Measurements from ENCODE around the gene ITSN2. TPM values are rescaled to one million over a fixed set of nuclear protein-coding genes. Genes with fewer than 3 reads are reported as not detected.

Gene ITSN2
- total RNA-seq, 1 donor from 2014 or later = 6.4 TPM

DNA sequence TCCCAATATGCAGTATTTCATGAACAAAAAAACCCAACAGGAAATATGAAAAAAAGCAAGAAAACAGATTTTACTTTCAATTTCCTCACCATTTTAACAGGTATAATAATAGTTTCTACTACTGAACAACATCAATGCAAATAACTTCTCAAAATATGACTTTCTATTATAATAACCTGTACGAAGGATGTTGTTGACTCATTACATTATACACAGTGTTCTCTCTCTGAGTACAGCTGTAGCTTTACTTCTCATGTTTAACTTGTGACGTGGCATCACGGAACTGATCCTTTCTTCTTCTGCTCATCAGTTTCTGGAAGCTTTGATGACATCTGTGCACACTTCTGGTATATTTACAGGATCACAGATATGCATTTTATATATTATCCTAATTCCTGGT lies 145.5 kb downstream of the ITSN2 start:
- H3K4me3 Mint-ChIP-seq (ENCODE audit: unreplicated experiment) = no peak overlapping the region
- H3K27me3 Mint-ChIP-seq (ENCODE audit: unreplicated experiment) = peaks cover 3% of the 10 kb centered on the region
- no peak overlapping the region for H3K27ac Mint-ChIP-seq (ENCODE audit: unreplicated experiment)
- H3K9me3 Mint-ChIP-seq (ENCODE audit: unreplicated experiment) = no peaks in the 10 kb centered on the region
- DNase-seq = no peak
- TF ChIP-seq, protein P1, sequence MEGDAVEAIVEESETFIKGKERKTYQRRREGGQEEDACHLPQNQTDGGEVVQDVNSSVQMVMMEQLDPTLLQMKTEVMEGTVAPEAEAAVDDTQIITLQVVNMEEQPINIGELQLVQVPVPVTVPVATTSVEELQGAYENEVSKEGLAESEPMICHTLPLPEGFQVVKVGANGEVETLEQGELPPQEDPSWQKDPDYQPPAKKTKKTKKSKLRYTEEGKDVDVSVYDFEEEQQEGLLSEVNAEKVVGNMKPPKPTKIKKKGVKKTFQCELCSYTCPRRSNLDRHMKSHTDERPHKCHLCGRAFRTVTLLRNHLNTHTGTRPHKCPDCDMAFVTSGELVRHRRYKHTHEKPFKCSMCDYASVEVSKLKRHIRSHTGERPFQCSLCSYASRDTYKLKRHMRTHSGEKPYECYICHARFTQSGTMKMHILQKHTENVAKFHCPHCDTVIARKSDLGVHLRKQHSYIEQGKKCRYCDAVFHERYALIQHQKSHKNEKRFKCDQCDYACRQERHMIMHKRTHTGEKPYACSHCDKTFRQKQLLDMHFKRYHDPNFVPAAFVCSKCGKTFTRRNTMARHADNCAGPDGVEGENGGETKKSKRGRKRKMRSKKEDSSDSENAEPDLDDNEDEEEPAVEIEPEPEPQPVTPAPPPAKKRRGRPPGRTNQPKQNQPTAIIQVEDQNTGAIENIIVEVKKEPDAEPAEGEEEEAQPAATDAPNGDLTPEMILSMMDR (IDR thresholded peaks at IDR 0.05; ENCODE audit: partially characterized antibody, unreplicated experiment) = no peak
- peaks cover 4% of the 10 kb centered on the region for H3K36me3 Mint-ChIP-seq (ENCODE audit: unreplicated experiment)
- H3K4me1 Mint-ChIP-seq (ENCODE audit: low read depth, unreplicated experiment) = peaks cover 6% of the 10 kb centered on the region

DNA sequence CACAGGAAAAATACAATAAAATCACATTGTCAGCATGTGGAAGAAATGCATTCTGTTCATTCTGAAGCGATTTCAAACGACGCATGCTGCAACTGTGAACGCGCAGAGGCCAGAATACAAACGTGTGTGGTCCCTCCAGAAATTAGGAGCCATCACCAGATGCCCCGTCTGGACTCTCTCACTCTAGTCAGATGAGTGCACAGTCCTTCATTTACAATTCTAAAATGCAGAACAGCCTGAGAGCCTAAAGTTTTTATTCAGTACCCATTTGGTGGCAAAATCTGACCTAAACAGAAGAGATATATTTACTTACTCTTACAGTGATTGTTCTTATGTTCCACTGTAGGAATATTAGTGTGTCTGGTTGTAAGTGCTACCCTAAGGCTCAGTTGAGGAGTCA lies 148.9 kb downstream of the ITSN2 start:
- Mint-ChIP-seq H3K36me3 (ENCODE audit: unreplicated experiment) (peaks cover 4% of the 10 kb centered on the region), H3K27me3 (ENCODE audit: unreplicated experiment) (peaks cover 5% of the 10 kb centered on the region), H3K27ac (ENCODE audit: unreplicated experiment) (no peak overlapping the region), H3K9me3 (ENCODE audit: unreplicated experiment) (peaks cover 2% of the 10 kb centered on the region), H3K4me1 (ENCODE audit: low read depth, unreplicated experiment) (peaks cover 2% of the 10 kb centered on the region), H3K4me3 (ENCODE audit: unreplicated experiment) (no peak overlapping the region)
- no peak for DNase-seq
- TF ChIP-seq, protein P1 (IDR thresholded peaks at IDR 0.05; ENCODE audit: partially characterized antibody, unreplicated experiment) = no peak

DNA sequence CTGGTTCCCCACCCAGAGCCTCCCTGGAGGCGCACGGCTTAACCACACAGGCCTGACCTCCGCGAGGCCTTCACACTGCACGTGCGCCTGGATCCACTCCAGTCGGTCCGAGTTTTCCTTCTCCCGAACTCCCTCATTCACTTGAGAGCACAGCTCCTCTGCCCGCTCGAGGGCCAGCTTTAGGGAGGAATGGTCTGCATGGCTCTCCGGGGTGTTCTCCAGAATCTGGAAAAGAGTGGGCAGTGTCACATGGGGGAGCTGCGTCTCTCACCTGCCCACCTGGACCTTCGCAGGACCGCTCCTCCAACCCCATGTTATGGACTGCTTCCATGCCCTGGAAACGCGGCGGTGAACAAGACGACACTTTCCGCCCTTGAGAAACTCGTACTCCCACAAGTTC lies 149.6 kb downstream of the ITSN2 start:
- no peak for DNase-seq
- H3K4me1 Mint-ChIP-seq (ENCODE audit: low read depth, unreplicated experiment) = peaks cover 5% of the 10 kb centered on the region
- H3K4me3 Mint-ChIP-seq (ENCODE audit: unreplicated experiment) = no peak overlapping the region
- peaks cover 4% of the 10 kb centered on the region for H3K36me3 Mint-ChIP-seq (ENCODE audit: unreplicated experiment)
- H3K27ac Mint-ChIP-seq (ENCODE audit: unreplicated experiment) = no peak overlapping the region
- H3K27me3 Mint-ChIP-seq (ENCODE audit: unreplicated experiment) = peaks cover 5% of the 10 kb centered on the region
- peaks cover 4% of the 10 kb centered on the region for H3K9me3 Mint-ChIP-seq (ENCODE audit: unreplicated experiment)
- TF ChIP-seq, protein P1 (IDR thresholded peaks at IDR 0.05; ENCODE audit: partially characterized antibody, unreplicated experiment) = no peak

DNA sequence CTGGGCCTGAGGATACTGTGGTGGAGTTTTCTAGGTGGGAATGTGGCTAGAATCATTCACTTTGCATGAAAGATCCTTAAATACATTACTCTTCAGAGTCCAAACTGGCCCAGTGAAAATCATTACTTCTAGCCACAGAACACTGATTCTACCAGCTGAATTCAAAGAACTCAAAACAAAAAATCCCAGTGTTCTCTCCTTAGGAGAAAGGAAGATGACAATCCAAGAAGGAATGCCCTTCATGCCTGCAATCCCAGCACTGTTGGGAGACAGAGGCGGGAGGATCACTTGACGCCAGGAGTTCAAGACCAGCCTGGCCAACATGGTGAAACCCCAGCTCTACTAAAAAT lies 150.3 kb downstream of the ITSN2 start:
- DNase-seq = no peak
- peaks cover 7% of the 10 kb centered on the region for H3K9me3 Mint-ChIP-seq (ENCODE audit: unreplicated experiment)
- H3K4me3 Mint-ChIP-seq (ENCODE audit: unreplicated experiment) = no peak overlapping the region
- peaks cover 5% of the 10 kb centered on the region for H3K27me3 Mint-ChIP-seq (ENCODE audit: unreplicated experiment)
- TF ChIP-seq, protein P1 (IDR thresholded peaks at IDR 0.05; ENCODE audit: partially characterized antibody, unreplicated experiment) = no peak
- peaks cover 4% of the 10 kb centered on the region for H3K36me3 Mint-ChIP-seq (ENCODE audit: unreplicated experiment)
- no peak overlapping the region for H3K27ac Mint-ChIP-seq (ENCODE audit: unreplicated experiment)
- peaks cover 9% of the 10 kb centered on the region for H3K4me1 Mint-ChIP-seq (ENCODE audit: low read depth, unreplicated experiment)

DNA sequence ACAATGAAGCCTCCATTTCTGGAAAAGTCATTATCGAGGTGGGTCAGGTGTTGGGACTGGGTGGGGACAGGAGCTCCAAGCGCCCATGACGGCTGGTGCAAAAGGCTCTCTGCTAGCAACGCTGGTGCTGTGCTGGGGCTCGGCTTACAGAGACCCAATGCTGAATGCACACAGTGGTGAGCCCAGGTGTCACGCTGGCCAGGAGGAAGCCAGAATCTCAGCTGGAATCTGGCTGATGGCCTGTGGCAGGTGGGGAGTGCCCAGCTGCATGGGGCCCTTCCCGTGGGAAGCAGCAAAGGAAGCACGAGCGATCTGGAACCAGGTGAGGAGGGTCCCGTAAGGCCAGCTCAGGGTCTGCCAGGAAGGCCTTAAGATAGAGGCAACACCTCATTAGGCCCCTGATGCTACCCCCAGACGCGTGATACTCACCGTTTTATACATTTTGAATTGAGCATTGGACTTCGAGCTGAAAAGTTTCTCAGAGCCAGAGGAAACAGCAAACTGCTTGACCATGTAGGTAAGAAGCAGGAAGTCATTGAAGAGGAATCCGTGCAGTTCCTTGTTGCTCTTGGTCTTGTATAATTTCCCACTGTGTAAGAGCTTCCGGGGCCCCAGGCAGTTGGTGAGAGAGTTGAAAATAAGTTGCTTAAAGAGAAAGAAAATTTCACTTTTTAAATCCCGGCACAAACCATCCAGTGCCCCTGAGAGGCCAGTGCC lies 150.8 kb downstream of the ITSN2 start:
- Mint-ChIP-seq H3K27ac (ENCODE audit: unreplicated experiment) (no peak overlapping the region), H3K9me3 (ENCODE audit: unreplicated experiment) (peaks cover 7% of the 10 kb centered on the region), H3K27me3 (ENCODE audit: unreplicated experiment) (peaks cover 5% of the 10 kb centered on the region), H3K4me1 (ENCODE audit: low read depth, unreplicated experiment) (peaks cover 9% of the 10 kb centered on the region), H3K4me3 (ENCODE audit: unreplicated experiment) (no peak overlapping the region), H3K36me3 (ENCODE audit: unreplicated experiment) (peaks cover 4% of the 10 kb centered on the region)
- TF ChIP-seq, protein P1 (IDR thresholded peaks at IDR 0.05; ENCODE audit: partially characterized antibody, unreplicated experiment) = no peak
- DNase-seq = no peak

Measured in glutamatergic neuron (in vitro differentiated cells).